Nucleus accumbens (tissue), 56 donors: ENCODE data around the gene FAIM2.

Experiments used
- DNase-seq, 56 donors: peaks; one replicate each; lab custom pipeline; 2025; lab: John Stamatoyannopoulos, UW

The FAIM2 gene

GRCh38 chr12:49903700-49904423, at the start of gene FAIM2:
TSS of gene FAIM2 (minus strand) at chr12:49903900. CDS start at chr12:49903792, 108 bp downstream.
- peak; percentile 63 to 98 (median 88) for DNase-seq

GRCh38 chr12:49953151-49953550, 49.5 kb upstream of the FAIM2 start:
- no peak for DNase-seq

- DNase-seq: no peak
Measured at GRCh38 chr12:49952391-49953055, 48.8 kb upstream of the FAIM2 start.

- DNase-seq: no peak
Measured at GRCh38 chr12:49951411-49952240, 47.9 kb upstream of the FAIM2 start.

- no peak for DNase-seq
Measured at GRCh38 chr12:49950273-49951251, 46.9 kb upstream of the FAIM2 start, which contains the start of gene AQP2. TSS of gene AQP2 (plus strand) at chr12:49950737. CDS start at chr12:49950831, 94 bp downstream.

GRCh38 chr12:49949866-49950265, 46.2 kb upstream of the FAIM2 start:
- no peak for DNase-seq

- no peak for DNase-seq
Measured at GRCh38 chr12:49948866-49949845, 45.5 kb upstream of the FAIM2 start.

- no peak for DNase-seq
Measured at GRCh38 chr12:49947593-49948226, 44.0 kb upstream of the FAIM2 start.

GRCh38 chr12:49946497-49946896, 42.8 kb upstream of the FAIM2 start:
- no peak for DNase-seq

- DNase-seq: no peak
Measured at GRCh38 chr12:49946086-49946485, 42.4 kb upstream of the FAIM2 start.

GRCh38 chr12:49945394-49946080, 41.8 kb upstream of the FAIM2 start:
- DNase-seq: peak in 51 of 56 donors; percentile 8 to 84 (median 58)

GRCh38 chr12:49944718-49945117, 41.0 kb upstream of the FAIM2 start:
- DNase-seq: no peak

GRCh38 chr12:49944046-49944445, 40.3 kb upstream of the FAIM2 start:
- DNase-seq: no peak

GRCh38 chr12:49943625-49943960, 39.9 kb upstream of the FAIM2 start:
- no peak for DNase-seq

- no peak for DNase-seq
Measured at GRCh38 chr12:49942921-49943624, 39.4 kb upstream of the FAIM2 start.

- DNase-seq: no peak
Measured at GRCh38 chr12:49942512-49942893, 38.8 kb upstream of the FAIM2 start.
